Karpas-422 (cell line): ENCODE measurements around the gene EYA2. TPM values are rescaled to one million over a fixed set of nuclear protein-coding genes. Genes with fewer than 3 reads are reported as not detected.

Experiments
- DNase-seq: peaks from one replicate; pipeline ENCODE4 v3.0.0-alpha.2; 2015
- H2AFZ ChIP-seq: fragments of 200-600 bp; sonication (generic); 2 replicates; pipeline ENCODE4 v1.6.1; 2014; ENCODE audit warnings: antibody characterized with exemption, low read length, mixed read lengths
- H3K27ac ChIP-seq: fragments of 200-600 bp; sonication (generic); 2 replicates; pipeline ENCODE4 v1.5.1; 2014; ENCODE audit warnings: mild to moderate bottlenecking, low read length, moderate library complexity
- H3K27me3 ChIP-seq: fragments of 200-600 bp; sonication (generic); 2 replicates; pipeline ENCODE4 v1.6.1; 2014; ENCODE audit warnings: low read length, mixed read lengths
- H3K36me3 ChIP-seq: fragments of 200-600 bp; sonication (generic); 2 replicates; pipeline ENCODE4 v1.6.1; 2014; ENCODE audit warnings: low read length, mixed read lengths; ENCODE audit not compliant: insufficient read depth
- H3K4me1 ChIP-seq: fragments of 200-600 bp; sonication (generic); 2 replicates; pipeline ENCODE4 v1.6.1; 2014; ENCODE audit warnings: mild to moderate bottlenecking, low read length, mixed read lengths
- H3K4me2 ChIP-seq: fragments of 200-600 bp; sonication (generic); 2 replicates; pipeline ENCODE4 v1.6.1; 2014; ENCODE audit warnings: low read length, low read depth, mild to moderate bottlenecking; ENCODE audit not compliant: poor library complexity, severe bottlenecking
- H3K4me3 ChIP-seq: fragments of 200-600 bp; sonication (generic); 2 replicates; pipeline ENCODE4 v1.5.1; 2014; ENCODE audit warnings: mild to moderate bottlenecking, antibody characterized with exemption, low read length, mixed read lengths
- H3K79me2 ChIP-seq: fragments of 200-600 bp; sonication (generic); 2 replicates; pipeline ENCODE4 v1.6.1; 2014; ENCODE audit warnings: mild to moderate bottlenecking, low read length, mixed read lengths
- H3K9ac ChIP-seq: fragments of 200-600 bp; sonication (generic); 2 replicates; pipeline ENCODE4 v1.6.0; 2014; ENCODE audit warnings: low read length
- H3K9me2 ChIP-seq: fragments of 200-600 bp; sonication (generic), shearing (Covaris generic); replicated peaks from 2 replicates; pipeline ENCODE4 v1.6.0; 2014; ENCODE audit warnings: mild to moderate bottlenecking, low read length, moderate library complexity; ENCODE audit not compliant: insufficient read depth
- H3K9me3 ChIP-seq: fragments of 300-700, 200-600 bp; sonication (generic); 2 replicates; pipeline ENCODE4 v1.6.1; 2014; ENCODE audit warnings: low read length, mixed read lengths
- H4K20me1 ChIP-seq: fragments of 200-600 bp; sonication (generic); 2 replicates; pipeline ENCODE4 v1.6.1; 2014; ENCODE audit warnings: mild to moderate bottlenecking, antibody characterized with exemption, low read length, low read depth; ENCODE audit not compliant: insufficient read depth
- total RNA-seq: library from RNA; depleted of rRNA; stranded (reverse); fragments of >200 nt; shearing (Covaris generic); gene quantifications from 2 replicates; pipeline ENCODE4 v1.2.3, GENCODE V29; 2014; ENCODE audit warnings: low replicate concordance

Gene EYA2
- total RNA-seq, 1 experiment from 2014 or later = not detected

DNA sequence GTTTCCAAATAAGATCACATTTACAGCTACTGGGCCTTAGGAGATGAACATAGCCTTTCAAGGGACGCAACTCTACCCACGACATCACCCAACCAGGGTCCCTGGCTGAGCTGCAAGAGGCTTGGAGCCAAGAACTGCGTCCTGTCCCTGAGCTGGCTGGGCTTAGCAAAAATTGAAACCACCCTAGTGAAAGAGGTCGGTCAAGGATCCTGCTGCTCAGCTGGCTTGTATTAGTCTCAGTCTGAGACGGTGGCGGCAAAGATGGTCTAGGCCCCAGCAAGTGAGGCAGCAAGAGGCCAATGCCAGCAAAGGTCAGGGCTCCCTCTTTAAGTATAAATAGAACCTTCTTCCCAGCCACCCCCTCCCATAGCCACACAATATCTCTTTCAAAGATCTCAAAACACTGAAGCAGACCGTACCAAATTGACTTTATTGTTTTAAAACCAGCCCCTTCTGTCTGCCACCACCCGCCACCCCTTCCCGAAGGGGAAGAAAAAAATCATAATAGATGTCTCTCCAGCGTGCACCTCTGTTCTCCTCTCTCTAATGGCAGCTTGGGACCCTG is 140.5 kb downstream of the EYA2 start:
- H3K9me3 ChIP-seq = no peaks in the 10 kb centered on the region
- no peak overlapping the region for H3K4me2 ChIP-seq

DNA sequence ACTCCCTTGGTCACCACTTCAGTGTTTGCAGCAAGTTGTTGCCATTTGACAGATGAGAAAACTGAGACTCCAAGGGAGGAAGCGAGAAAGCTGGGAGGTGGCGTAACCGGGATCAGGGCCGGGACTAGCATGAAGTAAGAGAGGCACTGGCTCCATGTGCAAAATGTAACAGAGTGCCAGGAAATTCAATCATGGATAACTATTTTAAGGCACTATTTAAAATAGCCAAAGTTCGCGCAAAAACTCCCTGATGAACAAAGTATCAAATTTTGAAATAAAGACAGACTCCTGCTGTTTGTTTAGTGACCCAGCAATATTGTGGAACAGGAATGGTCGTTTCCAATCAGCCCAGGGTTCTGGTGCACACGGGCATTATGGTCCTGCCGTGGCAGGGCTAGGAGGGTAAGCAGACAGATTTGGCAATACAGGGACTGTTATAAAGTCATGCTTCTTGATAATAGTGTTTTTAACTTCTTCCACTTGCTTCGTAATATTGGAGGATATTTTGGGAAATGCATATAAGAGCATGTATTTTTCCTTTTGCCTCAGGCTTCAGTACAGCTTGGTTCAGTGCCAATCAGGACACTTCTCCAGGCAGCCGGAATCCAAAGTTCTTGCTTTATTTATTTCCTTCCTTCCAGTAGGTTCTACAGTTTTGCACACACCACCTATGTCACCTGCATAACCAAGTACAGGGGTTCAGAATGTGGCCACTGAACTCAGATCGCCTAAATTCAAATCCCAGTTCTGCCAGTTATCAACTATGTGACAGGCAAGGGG is 141.6 kb downstream of the EYA2 start:
- Histone ChIP-seq H3K4me1 (no peaks in the 10 kb centered on the region), H2AFZ (no peak overlapping the region), H3K36me3 (no peaks in the 10 kb centered on the region), H3K79me2 (no peaks in the 10 kb centered on the region), H3K27ac (no peak overlapping the region), H3K4me2 (no peak overlapping the region), H3K9ac (no peak overlapping the region), H3K9me3 (no peaks in the 10 kb centered on the region), H4K20me1 (no peaks in the 10 kb centered on the region), H3K4me3 (no peak overlapping the region), H3K9me2 (no peaks in the 10 kb centered on the region), H3K27me3 (no peaks in the 10 kb centered on the region)
- no peak for DNase-seq

More for the DNA sequence above, 140.5 kb downstream of the EYA2 start:
- no peaks in the 10 kb centered on the region for H3K4me1 ChIP-seq
- no peaks in the 10 kb centered on the region for H4K20me1 ChIP-seq
- H3K4me3 ChIP-seq = no peak overlapping the region
- no peaks in the 10 kb centered on the region for H3K36me3 ChIP-seq
- no peaks in the 10 kb centered on the region for H3K27me3 ChIP-seq
- H2AFZ ChIP-seq = no peak overlapping the region
- H3K27ac ChIP-seq = no peak overlapping the region
- no peak for DNase-seq
- H3K79me2 ChIP-seq = no peaks in the 10 kb centered on the region
- H3K9me2 ChIP-seq = no peaks in the 10 kb centered on the region
- no peak overlapping the region for H3K9ac ChIP-seq

DNA sequence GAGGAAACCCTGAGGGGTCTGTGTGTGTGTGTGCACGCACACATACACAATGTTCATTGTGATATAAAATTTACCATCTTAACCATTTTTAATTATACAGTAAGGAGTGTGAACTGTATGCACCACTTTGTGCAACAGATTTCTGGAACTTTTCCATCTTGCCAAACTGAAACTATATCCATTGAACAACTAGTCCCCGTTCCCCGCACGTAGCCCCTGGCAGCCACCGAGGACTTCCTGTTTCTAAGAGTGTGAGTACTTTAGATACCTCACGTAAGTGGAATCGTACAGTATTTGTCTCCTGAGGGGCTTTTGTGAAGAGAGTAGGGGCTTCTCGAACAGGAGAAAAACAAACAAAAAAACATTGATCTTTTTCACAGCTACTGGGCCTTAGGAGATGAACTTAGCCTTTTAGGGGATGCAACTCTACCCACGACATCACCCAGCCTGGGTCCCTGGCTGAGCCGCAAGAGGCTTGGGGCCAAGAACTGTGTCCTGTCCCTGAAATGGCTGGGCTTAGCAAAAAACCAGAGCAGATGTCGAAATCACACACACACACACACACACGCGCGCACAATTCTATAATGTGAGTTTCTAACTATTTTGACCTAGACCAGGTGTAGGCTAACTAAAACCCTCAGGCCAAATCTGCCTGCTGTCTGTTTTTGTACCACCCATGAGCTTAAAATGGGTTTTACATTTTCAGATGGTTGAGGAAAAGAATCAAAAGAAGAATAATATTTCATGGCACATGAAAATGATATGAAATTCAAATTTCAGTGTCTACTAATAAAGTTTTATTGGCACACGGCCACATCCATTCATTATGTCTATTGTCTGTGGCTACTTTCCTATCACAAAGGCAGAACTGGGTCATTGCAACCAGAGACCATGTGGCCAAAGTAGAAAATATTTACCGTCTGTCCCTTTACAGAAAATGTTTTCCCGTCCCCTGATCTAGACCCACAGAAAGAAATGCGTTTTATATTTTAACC is 144.2 kb downstream of the EYA2 start:
- H3K27ac ChIP-seq = no peak overlapping the region

DNA sequence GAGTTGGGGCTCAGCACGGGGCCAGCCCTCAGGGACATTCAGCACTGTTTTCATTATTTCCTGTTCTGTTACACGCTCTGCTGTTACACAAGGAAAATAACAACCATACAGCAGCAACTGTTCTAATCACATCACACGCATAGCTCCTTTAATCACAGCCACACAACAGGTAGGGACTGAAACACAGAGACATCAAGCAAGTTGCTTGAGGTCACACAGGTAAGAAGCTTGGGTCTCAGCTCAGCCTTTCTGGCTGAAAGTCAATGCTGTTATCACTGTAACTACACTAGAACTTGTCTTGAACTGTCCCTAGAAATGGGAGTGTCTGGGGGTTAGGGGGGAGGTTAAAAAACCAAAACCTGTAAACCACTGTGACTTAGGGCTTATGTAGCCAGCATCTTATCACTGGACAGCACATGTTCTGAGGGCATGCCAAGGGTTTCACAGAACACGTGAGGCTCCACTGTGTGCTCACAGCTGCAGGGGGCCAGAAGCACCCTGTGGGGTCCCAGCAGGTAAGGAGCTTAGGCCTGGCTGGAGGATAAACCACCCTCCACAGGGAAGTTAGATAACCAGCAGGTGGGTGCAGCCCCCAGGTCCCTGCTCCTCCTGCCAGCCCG is 146.0 kb downstream of the EYA2 start:
- Histone ChIP-seq H3K4me3 (no peak overlapping the region), H4K20me1 (no peaks in the 10 kb centered on the region), H3K27me3 (no peaks in the 10 kb centered on the region), H3K9me3 (no peaks in the 10 kb centered on the region; the same call in 1 of the 2 replicates), H2AFZ (no peak overlapping the region), H3K79me2 (no peaks in the 10 kb centered on the region), H3K4me2 (no peak overlapping the region), H3K4me1 (no peaks in the 10 kb centered on the region), H3K9me2 (no peaks in the 10 kb centered on the region), H3K27ac (no peak overlapping the region), H3K9ac (no peak overlapping the region), H3K36me3 (no peaks in the 10 kb centered on the region)
- no peak for DNase-seq

More for the DNA sequence above, 144.2 kb downstream of the EYA2 start:
- Histone ChIP-seq H2AFZ (no peak overlapping the region), H3K9me2 (no peaks in the 10 kb centered on the region), H3K36me3 (no peaks in the 10 kb centered on the region), H3K79me2 (no peaks in the 10 kb centered on the region), H3K9ac (no peak overlapping the region), H3K4me3 (no peak overlapping the region), H3K9me3 (no peaks in the 10 kb centered on the region), H3K4me2 (no peak overlapping the region), H3K27me3 (no peaks in the 10 kb centered on the region), H4K20me1 (no peaks in the 10 kb centered on the region), H3K4me1 (no peaks in the 10 kb centered on the region)
- DNase-seq = no peak

DNA sequence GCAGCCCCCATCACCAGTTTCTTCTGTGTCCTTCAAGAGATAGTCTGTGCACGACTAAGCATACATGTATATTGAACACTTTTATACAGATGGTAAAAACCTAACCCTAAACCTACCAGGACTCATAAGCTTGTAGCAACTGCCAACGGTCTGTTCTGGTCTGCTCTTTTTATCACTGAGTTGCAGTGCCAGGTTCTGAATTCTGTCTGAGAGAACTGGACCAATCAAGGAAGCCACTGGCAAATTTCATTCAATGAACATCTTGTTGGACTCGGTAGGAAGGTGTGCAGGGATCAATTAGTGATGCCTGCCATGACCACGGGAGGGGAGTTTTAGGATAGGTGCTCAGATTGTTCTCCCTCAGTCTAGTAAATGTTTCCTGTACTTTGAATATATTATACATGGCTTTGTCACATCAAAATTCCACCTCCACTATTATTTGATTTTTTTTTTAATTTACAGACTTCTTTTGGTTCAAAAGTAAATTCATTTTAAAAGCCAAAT is 146.8 kb downstream of the EYA2 start:
- Histone ChIP-seq H3K9ac (no peak overlapping the region), H4K20me1 (no peaks in the 10 kb centered on the region), H3K4me3 (no peak overlapping the region), H2AFZ (no peak overlapping the region), H3K9me3 (no peaks in the 10 kb centered on the region; the same call in 1 of the 2 replicates), H3K36me3 (no peaks in the 10 kb centered on the region), H3K27me3 (no peaks in the 10 kb centered on the region), H3K4me1 (no peaks in the 10 kb centered on the region), H3K9me2 (no peaks in the 10 kb centered on the region), H3K4me2 (no peak overlapping the region), H3K79me2 (no peaks in the 10 kb centered on the region), H3K27ac (no peak overlapping the region)
- no peak for DNase-seq

DNA sequence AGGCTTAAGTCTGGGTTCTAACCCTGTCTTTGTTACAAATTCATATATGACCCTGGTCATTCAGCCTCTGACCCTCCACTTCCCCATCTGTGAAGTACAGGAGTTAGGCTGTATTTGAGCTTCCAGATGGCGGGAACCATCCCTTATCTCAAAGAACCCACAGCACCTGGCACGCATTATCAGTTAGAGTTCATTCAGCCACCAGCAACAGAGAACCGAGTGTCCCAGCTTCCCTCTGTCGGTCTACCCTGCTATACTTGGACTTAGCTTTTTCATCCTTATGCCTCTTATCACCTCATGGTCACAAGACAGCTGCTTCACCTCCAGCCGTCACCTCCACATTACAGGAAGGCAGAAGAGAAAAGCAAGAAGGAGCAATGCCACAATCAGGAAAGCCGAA is 147.8 kb downstream of the EYA2 start:
- H3K4me2 ChIP-seq = no peak overlapping the region
- no peaks in the 10 kb centered on the region for H3K27me3 ChIP-seq
- no peak overlapping the region for H3K4me3 ChIP-seq
- H3K4me1 ChIP-seq = no peaks in the 10 kb centered on the region
- no peak for DNase-seq
- no peaks in the 10 kb centered on the region for H3K36me3 ChIP-seq
- no peaks in the 10 kb centered on the region for H4K20me1 ChIP-seq
- H3K9me2 ChIP-seq = no peaks in the 10 kb centered on the region
- H3K27ac ChIP-seq = no peak overlapping the region
- no peak overlapping the region for H3K9ac ChIP-seq
- H3K9me3 ChIP-seq = no peaks in the 10 kb centered on the region; the same call in 1 of the 2 replicates
- no peaks in the 10 kb centered on the region for H3K79me2 ChIP-seq
- no peak overlapping the region for H2AFZ ChIP-seq

DNA sequence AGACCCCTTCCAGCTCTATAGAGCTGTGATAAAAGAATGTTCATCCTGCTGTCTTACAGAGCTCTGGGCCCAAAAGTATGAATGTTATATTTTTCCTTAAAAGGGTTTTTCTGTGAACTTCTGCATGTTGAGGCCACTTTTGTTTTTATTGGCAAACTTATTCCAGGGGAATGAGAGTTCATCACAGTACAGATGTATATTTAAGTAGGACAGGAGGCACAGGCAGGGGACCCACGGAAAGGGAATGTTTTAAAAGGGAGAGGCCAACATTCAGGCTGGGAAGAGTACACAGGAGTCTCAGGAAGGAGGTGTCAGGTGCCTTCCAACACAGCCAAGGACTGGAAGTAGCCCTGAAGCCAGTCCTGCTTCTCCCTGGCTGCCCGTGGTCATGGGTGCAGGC is 148.4 kb downstream of the EYA2 start:
- Histone ChIP-seq H3K4me3 (no peak overlapping the region), H3K9me3 (no peaks in the 10 kb centered on the region; the same call in 1 of the 2 replicates), H2AFZ (no peak overlapping the region), H3K27me3 (no peaks in the 10 kb centered on the region), H3K9me2 (no peaks in the 10 kb centered on the region), H4K20me1 (no peaks in the 10 kb centered on the region), H3K9ac (no peak overlapping the region), H3K79me2 (no peaks in the 10 kb centered on the region), H3K4me2 (no peak overlapping the region), H3K4me1 (no peaks in the 10 kb centered on the region), H3K36me3 (no peaks in the 10 kb centered on the region), H3K27ac (no peak overlapping the region)
- no peak for DNase-seq
